ENCODE results near the gene KCNN2. TPM values are rescaled to one million over a fixed set of nuclear protein-coding genes. Genes with fewer than 3 reads are reported as not detected.
A peak's percentile ranks its signal among the peaks of the same experiment; 100 is the strongest.

The KCNN2 gene
- total RNA-seq, 1 experiment from 2014 or later, result 0.15 TPM

- peak; percentile 6 for DNase-seq (ENCODE audit: low read depth)
Measured at GRCh38 chr5:114362977-114363761, 1.3 kb downstream of the KCNN2 start.

GRCh38 chr5:114363837-114364236, 2.0 kb downstream of the KCNN2 start:
- DNase-seq (ENCODE audit: low read depth), result no peak

GRCh38 chr5:114367029-114367428, 5.2 kb downstream of the KCNN2 start:
- peak; percentile 21 for DNase-seq (ENCODE audit: low read depth)

- DNase-seq (ENCODE audit: low read depth), result no peak
Measured at GRCh38 chr5:114369680-114370417, 8.0 kb downstream of the KCNN2 start.

GRCh38 chr5:114377050-114377844, 15.4 kb downstream of the KCNN2 start:
- DNase-seq (ENCODE audit: low read depth), result no peak

- no peak for DNase-seq (ENCODE audit: low read depth)
Measured at GRCh38 chr5:114377946-114378345, 16.1 kb downstream of the KCNN2 start.

GRCh38 chr5:114380721-114381120, 18.9 kb downstream of the KCNN2 start:
- DNase-seq (ENCODE audit: low read depth), result no peak

GRCh38 chr5:114387433-114387832, 25.6 kb downstream of the KCNN2 start:
- no peak for DNase-seq (ENCODE audit: low read depth)

GRCh38 chr5:114390431-114390830, 28.6 kb downstream of the KCNN2 start:
- no peak for DNase-seq (ENCODE audit: low read depth)

GRCh38 chr5:114391321-114391720, 29.5 kb downstream of the KCNN2 start:
- peak; percentile 18 for DNase-seq (ENCODE audit: low read depth)

- no peak for DNase-seq (ENCODE audit: low read depth)
Measured at GRCh38 chr5:114393159-114393558, 31.3 kb downstream of the KCNN2 start.

- no peak for DNase-seq (ENCODE audit: low read depth)
Measured at GRCh38 chr5:114402206-114402605, 40.3 kb downstream of the KCNN2 start.

GRCh38 chr5:114407783-114408182, 45.9 kb downstream of the KCNN2 start:
- DNase-seq (ENCODE audit: low read depth), result no peak

GRCh38 chr5:114408847-114409246, 47.0 kb downstream of the KCNN2 start:
- DNase-seq (ENCODE audit: low read depth), result no peak

- DNase-seq (ENCODE audit: low read depth), result no peak
Measured at GRCh38 chr5:114411380-114411931, 49.6 kb downstream of the KCNN2 start.

GRCh38 chr5:114412510-114413171, 50.8 kb downstream of the KCNN2 start:
- peak; percentile 76 for DNase-seq (ENCODE audit: low read depth)

- DNase-seq (ENCODE audit: low read depth), result no peak
Measured at GRCh38 chr5:114415760-114416159, 53.9 kb downstream of the KCNN2 start.

- no peak for DNase-seq (ENCODE audit: low read depth)
Measured at GRCh38 chr5:114416254-114416653, 54.4 kb downstream of the KCNN2 start.

- no peak for DNase-seq (ENCODE audit: low read depth)
Measured at GRCh38 chr5:114417519-114417918, 55.6 kb downstream of the KCNN2 start.

- no peak for DNase-seq (ENCODE audit: low read depth)
Measured at GRCh38 chr5:114418176-114419066, 56.6 kb downstream of the KCNN2 start.

- no peak for DNase-seq (ENCODE audit: low read depth)
Measured at GRCh38 chr5:114419067-114419388, 57.2 kb downstream of the KCNN2 start.
